GM21786 (cell line): ENCODE results near the gene TRMT10B.

ENCODE experiments used
- ATAC-seq: cut with Tn5 transposase; IDR thresholded peaks from one replicate; pipeline ENCODE4 v1.9.1; 2021; ENCODE audit not compliant: unreplicated experiment

TRMT10B gene

GRCh38 chr9:37753489-37754190 is at the start of gene TRMT10B:
TSS of gene TRMT10B (plus strand) at chr9:37753805. CDS start at chr9:37761932, 8,127 bp downstream.
- peak; percentile 92 for ATAC-seq

- ATAC-seq, result no peak
These were observed 47.8 kb upstream of the TRMT10B start for GRCh38 chr9:37705787-37706186.

- no peak for ATAC-seq
These were observed 47.3 kb upstream of the TRMT10B start for GRCh38 chr9:37706290-37706689.

- ATAC-seq, result no peak
These were observed 45.9 kb upstream of the TRMT10B start for GRCh38 chr9:37707748-37708147.

- ATAC-seq, result no peak
These were observed 43.6 kb upstream of the TRMT10B start for GRCh38 chr9:37710046-37710445.

GRCh38 chr9:37715260-37715659 is 38.3 kb upstream of the TRMT10B start:
- no peak for ATAC-seq

GRCh38 chr9:37715991-37716505 is 37.6 kb upstream of the TRMT10B start:
- ATAC-seq, result no peak

- no peak for ATAC-seq
These were observed 34.1 kb upstream of the TRMT10B start for GRCh38 chr9:37719526-37719925.

- ATAC-seq, result no peak
These were observed 26.6 kb upstream of the TRMT10B start for GRCh38 chr9:37727013-37727412.

GRCh38 chr9:37729499-37729898 is 24.1 kb upstream of the TRMT10B start:
- ATAC-seq, result no peak

GRCh38 chr9:37730256-37730655 is 23.3 kb upstream of the TRMT10B start:
- ATAC-seq, result no peak

GRCh38 chr9:37730839-37731238 is 22.8 kb upstream of the TRMT10B start:
- no peak for ATAC-seq

GRCh38 chr9:37732086-37732741 is 21.4 kb upstream of the TRMT10B start:
- ATAC-seq, result no peak

- no peak for ATAC-seq
These were observed 20.7 kb upstream of the TRMT10B start for GRCh38 chr9:37732952-37733351.

GRCh38 chr9:37739222-37739621 is 14.4 kb upstream of the TRMT10B start:
- ATAC-seq, result no peak

GRCh38 chr9:37740128-37740527 is 13.5 kb upstream of the TRMT10B start:
- no peak for ATAC-seq

GRCh38 chr9:37740631-37741328 is 12.8 kb upstream of the TRMT10B start:
- no peak for ATAC-seq

- no peak for ATAC-seq
These were observed 7.6 kb upstream of the TRMT10B start for GRCh38 chr9:37745970-37746369.

- ATAC-seq, result no peak
These were observed 6.9 kb upstream of the TRMT10B start for GRCh38 chr9:37746448-37747270.

GRCh38 chr9:37747271-37747753 is 6.3 kb upstream of the TRMT10B start:
- ATAC-seq, result peak; percentile 77

GRCh38 chr9:37749129-37749528 is 4.5 kb upstream of the TRMT10B start:
- ATAC-seq, result no peak
